Aorta (tissue), 5 donors: ENCODE measurements around the gene PRKCA. TPM values are rescaled to one million over a fixed set of nuclear protein-coding genes. Genes with fewer than 3 reads are reported as not detected.

Experiments used
- ATAC-seq: fragments of 200-7000 bp; cut with Tn5 transposase; one replicate; pipeline ENCODE4 v1.9.1; 2022; ENCODE audit warnings: moderate library complexity; ENCODE audit not compliant: low FRiP score
- DNase-seq, 2 donors: peaks; one replicate each; pipeline ENCODE4 v3.0.0-alpha.2; 2020
- H3K27ac ChIP-seq, 2 donors: one replicate each; pipeline ENCODE4 v1.5.1; 2013; ENCODE audit warnings: low read length in 2 of 2, mild to moderate bottlenecking in 2 of 2, moderate library complexity in 2 of 2, control low read depth in 1 of 2, inconsistent platforms in 1 of 2, low read depth in 1 of 2
- H3K27me3 ChIP-seq, 2 donors: one replicate each; pipeline ENCODE4 v1.6.1; 2013; ENCODE audit warnings: control low read depth in 1 of 2, low read length in 1 of 2, mild to moderate bottlenecking in 1 of 2, moderate library complexity in 1 of 2; ENCODE audit not compliant: insufficient read depth in 2 of 2, control insufficient read depth in 1 of 2
- H3K36me3 ChIP-seq, 2 donors: one replicate each; pipeline ENCODE4 v1.6.1; 2013; ENCODE audit warnings: control low read depth in 1 of 2, low read length in 1 of 2, mild to moderate bottlenecking in 1 of 2; ENCODE audit not compliant: insufficient read depth in 2 of 2, control insufficient read depth in 1 of 2
- H3K4me1 ChIP-seq, 2 donors: one replicate each; pipeline ENCODE4 v1.6.1; 2013; ENCODE audit warnings: low read length in 2 of 2, control low read depth in 1 of 2, mild to moderate bottlenecking in 1 of 2, moderate library complexity in 1 of 2; ENCODE audit not compliant: insufficient read depth in 2 of 2, control insufficient read depth in 1 of 2
- H3K4me3 ChIP-seq, 2 donors: one replicate each; pipeline ENCODE4 v1.5.1; 2013; ENCODE audit warnings: low read length in 2 of 2, control low read depth in 1 of 2, mild to moderate bottlenecking in 1 of 2
- H3K9me3 ChIP-seq: one replicate; pipeline ENCODE4 v1.6.1; 2013; ENCODE audit warnings: mild to moderate bottlenecking, low read length; ENCODE audit not compliant: control insufficient read depth
- WGBS, 2 donors: extraction: QIAGEN DNeasy Blood & Tissue Kit; methylation state at CpG; one replicate each; pipeline ENCODE4 v1.1.7; 2013; 5-methylcytosine and 5-hydroxymethylcytosine counted together
- intact Hi-C, 2 donors: fragments of 100-400 bp; cut with DNase I; formaldehyde crosslinking; loops; one replicate each; pipeline versions ENCODE4 v1.14.2 to v1.15.0; 2022
- polyA plus RNA-seq, 2 donors: library from polyadenylated mRNA; stranded (reverse); fragments of 200-250 nt; gene quantifications; one replicate each; pipeline ENCODE4 v1.2.3, GENCODE V29; 2013
- total RNA-seq, 2 donors: library from RNA; stranded (reverse); fragmentation: NEBNext Ultra II Directional; extraction: Animal tissue kit (Norgen Biotek cat#: 25700); gene quantifications; one replicate each; pipeline ENCODE4 v1.2.1, GENCODE V29; 2021
- donor health status: healthy with polysubstance abuse.
- donor health status: Bipolar disorder and iron deficiency.
- donor health status: DM: no; HTN: no; CAD: no.
- donor health status: DM: no; HTN: no; CAD: no.
- donor health status: DM: yes; HTN: yes; CAD: no.

The PRKCA gene
- total and polyA plus RNA-seq, 4 donors = 2.7 to 15.4 (median 9.1) TPM

DNA sequence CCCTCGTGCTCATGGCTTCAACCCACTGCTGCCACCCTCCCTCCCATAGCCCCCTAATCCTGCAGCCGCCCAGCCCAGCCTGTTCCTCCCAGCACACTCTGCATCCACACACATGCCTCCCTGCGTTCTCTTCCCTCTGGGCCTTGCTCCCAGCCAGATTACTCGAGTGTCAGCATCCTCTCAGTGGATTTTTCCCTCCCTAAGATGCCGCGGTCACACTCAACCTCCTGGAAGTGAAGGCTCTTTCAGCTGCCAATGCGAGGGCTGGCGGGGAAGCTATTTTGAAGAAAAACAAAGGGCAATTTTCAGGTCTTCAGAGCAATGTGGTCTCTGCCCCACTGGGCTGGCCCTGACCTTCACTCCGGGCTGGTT, 509.3 kb downstream of the PRKCA start:
- H3K27ac ChIP-seq = no peak overlapping the region
- WGBS, 2 donors = 43 to 46% methylated on average over 9 of the region's 9 CpGs
- ATAC-seq = no peak
- intact Hi-C loops = no loop called here
- no peaks in the 10 kb centered on the region for H3K36me3 ChIP-seq
- no peak for DNase-seq
- H3K27me3 ChIP-seq = no peaks in the 10 kb centered on the region
- H3K4me3 ChIP-seq = no peak overlapping the region
- no peaks in the 10 kb centered on the region for H3K9me3 ChIP-seq
- no peaks in the 10 kb centered on the region for H3K4me1 ChIP-seq

DNA sequence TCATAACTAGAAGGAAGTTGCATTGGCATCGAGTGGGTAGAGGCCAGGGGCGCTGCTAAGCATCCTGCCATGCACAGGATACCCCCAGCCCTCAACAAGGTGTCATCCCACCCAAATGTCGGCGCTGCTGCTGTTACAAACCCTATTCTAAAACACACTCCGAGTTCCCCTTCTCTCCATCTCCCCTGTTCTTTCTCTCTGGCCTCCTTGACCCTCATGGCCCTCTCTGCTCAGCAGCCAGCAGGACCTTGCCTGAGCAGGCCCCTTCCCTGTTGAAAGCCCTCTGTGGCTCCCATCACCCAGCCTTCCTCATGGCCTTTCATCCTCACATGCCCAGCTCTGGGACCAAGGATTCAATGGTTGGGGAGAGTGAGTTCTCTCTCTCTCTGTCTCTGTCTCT, 510.2 kb downstream of the PRKCA start:
- no peak overlapping the region for H3K4me3 ChIP-seq
- no peaks in the 10 kb centered on the region for H3K4me1 ChIP-seq
- H3K27ac ChIP-seq = no peak overlapping the region
- intact Hi-C loops = no loop called here
- H3K9me3 ChIP-seq = peaks cover 2% of the 10 kb centered on the region
- DNase-seq = no peak
- WGBS, 2 donors = 90 to 91% methylated on average over 5 of the region's 5 CpGs
- no peaks in the 10 kb centered on the region for H3K27me3 ChIP-seq
- ATAC-seq = no peak
- no peaks in the 10 kb centered on the region for H3K36me3 ChIP-seq

DNA sequence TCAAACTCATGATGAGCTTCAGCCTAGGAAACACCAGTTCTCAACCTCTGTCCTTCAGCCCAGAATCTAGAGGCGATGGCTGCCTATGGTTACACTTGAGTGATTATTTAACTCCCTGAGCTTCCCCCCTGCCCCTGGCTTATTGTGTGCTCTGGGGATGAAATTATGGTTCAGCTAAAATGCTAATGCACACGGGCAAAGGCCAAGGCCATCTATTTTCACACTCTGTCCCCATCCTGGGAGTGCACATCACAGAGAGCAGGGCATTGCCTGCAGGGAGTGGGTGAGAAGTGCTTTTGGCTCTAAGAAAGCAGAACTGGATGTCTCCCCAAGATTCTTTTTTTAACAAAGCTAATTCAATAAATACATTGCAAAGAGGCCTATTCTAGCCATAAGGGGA, 510.9 kb downstream of the PRKCA start:
- ATAC-seq (no peak), DNase-seq (no peak)
- intact Hi-C loops = no loop called here
- no peaks in the 10 kb centered on the region for H3K36me3 ChIP-seq
- peaks cover 5% of the 10 kb centered on the region for H3K9me3 ChIP-seq
- H3K4me1 ChIP-seq = no peaks in the 10 kb centered on the region
- WGBS, 2 donors = 48 to 56% methylated on average over 2 of the region's 2 CpGs
- no peak overlapping the region for H3K27ac ChIP-seq
- no peaks in the 10 kb centered on the region for H3K27me3 ChIP-seq
- H3K4me3 ChIP-seq = no peak overlapping the region

DNA sequence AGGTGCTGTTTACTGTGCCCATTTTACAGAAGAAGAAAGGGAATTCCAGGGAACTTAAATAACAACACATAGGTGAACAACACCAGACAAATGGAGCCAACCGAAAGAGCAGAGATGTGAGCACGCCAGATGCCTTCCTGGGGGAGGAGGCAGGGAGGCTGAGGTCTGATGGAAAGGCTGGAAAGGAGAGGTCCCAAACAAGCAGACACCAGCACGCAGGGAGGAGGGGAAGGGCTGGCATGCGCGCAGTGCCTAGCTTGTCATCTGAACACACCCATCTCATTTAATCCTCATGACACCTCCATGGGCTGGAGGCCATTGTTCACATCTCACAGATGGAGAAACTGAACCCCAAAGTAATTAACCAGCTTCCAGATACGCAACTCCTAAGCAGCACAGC, 511.6 kb downstream of the PRKCA start:
- no peaks in the 10 kb centered on the region for H3K36me3 ChIP-seq
- DNase-seq (no peak), ATAC-seq (no peak)
- no peak overlapping the region for H3K27ac ChIP-seq
- no peaks in the 10 kb centered on the region for H3K4me1 ChIP-seq
- 84 to 89% methylated on average over 6 of the region's 6 CpGs for WGBS, 2 donors
- H3K9me3 ChIP-seq = peaks cover 7% of the 10 kb centered on the region
- H3K27me3 ChIP-seq = no peaks in the 10 kb centered on the region
- no peak overlapping the region for H3K4me3 ChIP-seq
- intact Hi-C loops = no loop called here

DNA sequence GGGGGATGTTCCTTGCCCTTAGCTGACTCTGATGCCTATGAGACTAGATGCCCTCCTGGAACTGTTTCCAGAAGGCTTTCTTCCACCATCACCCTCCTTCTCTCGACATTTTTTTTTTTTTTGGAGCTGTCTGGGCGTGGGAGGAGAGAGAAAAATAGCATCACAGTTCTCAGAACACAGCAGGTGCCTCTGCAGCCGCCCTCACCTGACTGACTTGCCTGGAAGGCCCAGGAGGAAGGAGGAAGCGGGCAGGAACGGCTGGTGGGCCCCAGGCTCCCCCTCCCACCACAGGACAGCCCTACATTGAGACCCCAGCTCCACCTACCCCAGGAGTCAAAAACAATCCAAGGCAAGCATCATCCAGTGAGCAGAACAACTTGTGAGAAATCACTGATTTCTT, 512.2 kb downstream of the PRKCA start:
- Histone ChIP-seq H3K27ac (no peak overlapping the region), H3K4me3 (no peak overlapping the region), H3K36me3 (no peaks in the 10 kb centered on the region), H3K4me1 (no peaks in the 10 kb centered on the region), H3K27me3 (no peaks in the 10 kb centered on the region), H3K9me3 (peaks cover 7% of the 10 kb centered on the region)
- no peak for DNase-seq
- WGBS, 2 donors = 50 to 51% methylated on average over 5 of the region's 5 CpGs
- intact Hi-C loops = no loop called here
- ATAC-seq = no peak

DNA sequence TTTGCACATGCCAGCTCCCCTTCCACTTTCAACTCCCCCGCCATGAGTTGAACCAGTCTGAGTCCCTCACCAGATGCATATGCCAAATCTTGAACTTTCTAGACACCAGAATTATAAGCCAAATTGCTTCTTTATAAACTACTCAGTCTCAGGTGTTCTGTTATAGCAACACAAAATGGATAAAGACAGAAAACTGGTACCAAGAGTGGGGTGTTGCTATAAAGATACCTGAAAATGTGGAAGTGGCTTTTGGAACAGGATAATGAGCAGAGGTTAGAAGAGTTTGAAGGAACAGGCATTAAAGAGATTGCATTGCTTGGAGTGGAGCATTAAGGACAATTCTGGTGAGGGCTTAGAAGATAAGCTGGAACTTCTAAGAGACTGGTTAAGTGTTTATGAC, 515.3 kb downstream of the PRKCA start:
- no peak overlapping the region for H3K27ac ChIP-seq
- H3K36me3 ChIP-seq = no peaks in the 10 kb centered on the region
- no peaks in the 10 kb centered on the region for H3K27me3 ChIP-seq
- H3K4me3 ChIP-seq = no peak overlapping the region
- peaks cover 7% of the 10 kb centered on the region for H3K9me3 ChIP-seq
- H3K4me1 ChIP-seq = no peaks in the 10 kb centered on the region
- ATAC-seq (no peak), DNase-seq (no peak)
- intact Hi-C loops = no loop called here
- 91 to 92% methylated on average over 1 of the region's 1 CpG for WGBS, 2 donors

DNA sequence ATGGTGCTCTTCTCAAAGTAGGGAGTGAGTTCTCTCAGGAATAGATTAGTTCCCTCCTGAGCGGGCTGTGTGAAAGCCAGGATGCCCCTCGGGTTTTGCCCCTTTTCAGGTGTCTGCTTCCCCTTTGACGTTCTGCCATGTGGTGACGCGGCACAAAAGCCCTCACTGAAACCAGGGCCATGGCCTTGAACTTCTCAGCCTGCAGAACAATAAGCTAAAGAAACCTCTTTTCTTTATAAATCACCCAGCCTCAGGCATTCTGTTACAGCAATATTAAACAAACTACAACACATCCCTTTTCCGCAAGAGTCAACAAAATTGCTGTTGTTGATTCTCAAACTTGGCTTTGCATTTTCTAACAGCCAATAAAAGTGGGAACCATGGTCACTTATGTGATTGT, 517.1 kb downstream of the PRKCA start:
- no peaks in the 10 kb centered on the region for H3K36me3 ChIP-seq
- H3K27ac ChIP-seq = no peak overlapping the region
- intact Hi-C loops = no loop called here
- H3K27me3 ChIP-seq = no peaks in the 10 kb centered on the region
- H3K9me3 ChIP-seq = peaks cover 7% of the 10 kb centered on the region
- no peak overlapping the region for H3K4me3 ChIP-seq
- no peak for ATAC-seq
- 83 to 90% methylated on average over 6 of the region's 6 CpGs for WGBS, 2 donors
- peak in 1 of 2 donors; percentile 63 for DNase-seq
- no peaks in the 10 kb centered on the region for H3K4me1 ChIP-seq

DNA sequence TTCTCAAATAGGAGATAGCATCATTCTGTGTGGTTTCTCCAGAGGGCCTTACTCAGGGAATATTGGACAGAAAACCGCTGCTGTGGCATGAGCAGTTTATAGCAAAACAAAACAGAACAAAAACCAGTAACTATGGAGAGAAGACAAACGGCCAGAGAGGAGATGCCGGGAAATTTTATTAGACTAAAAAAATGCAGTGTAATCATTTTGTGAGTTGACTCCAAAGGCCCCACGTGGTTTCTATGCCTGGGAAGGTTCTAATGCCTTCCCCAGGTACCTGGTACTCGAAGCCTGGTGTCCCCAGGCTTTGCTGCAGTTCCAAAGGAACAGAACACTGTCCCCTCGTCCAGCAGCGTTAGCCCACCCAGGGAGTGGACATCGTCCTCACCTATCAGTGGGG, 519.6 kb downstream of the PRKCA start:
- Histone ChIP-seq H3K4me3 (no peak overlapping the region), H3K9me3 (peaks cover 7% of the 10 kb centered on the region), H3K36me3 (no peaks in the 10 kb centered on the region), H3K4me1 (no peaks in the 10 kb centered on the region), H3K27me3 (no peaks in the 10 kb centered on the region), H3K27ac (no peak overlapping the region)
- intact Hi-C loops = no loop called here
- WGBS, 2 donors = 60 to 65% methylated on average over 8 of the region's 8 CpGs
- no peak for DNase-seq
- no peak for ATAC-seq

DNA sequence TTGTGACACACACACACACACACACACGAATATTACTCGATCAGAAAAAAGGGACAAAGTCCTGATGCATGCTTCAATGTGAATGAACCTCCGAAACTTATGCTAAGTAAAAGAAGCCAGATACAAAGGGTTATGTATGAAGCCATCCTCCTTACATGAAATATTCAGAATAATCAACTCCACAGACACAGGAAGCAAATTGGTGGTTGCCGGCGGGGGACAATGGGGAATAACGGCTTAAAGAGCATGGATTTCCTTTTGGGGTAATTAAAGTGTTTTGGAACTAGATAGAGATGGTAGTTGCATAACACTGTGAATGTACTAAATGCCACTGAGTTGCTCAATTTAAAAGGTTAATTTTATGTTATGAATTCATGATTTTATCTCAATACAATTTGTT, 524.4 kb downstream of the PRKCA start:
- H3K27me3 ChIP-seq = no peaks in the 10 kb centered on the region
- no peaks in the 10 kb centered on the region for H3K36me3 ChIP-seq
- no peak overlapping the region for H3K27ac ChIP-seq
- ATAC-seq (no peak), DNase-seq (no peak)
- 76 to 85% methylated on average over 6 of the region's 6 CpGs for WGBS, 2 donors
- intact Hi-C loops = no loop called here
- no peaks in the 10 kb centered on the region for H3K9me3 ChIP-seq
- no peak overlapping the region for H3K4me3 ChIP-seq
- H3K4me1 ChIP-seq = no peaks in the 10 kb centered on the region
